WTC11 (cell line): ENCODE data around the gene NOXO1. TPM values are rescaled to one million over a fixed set of nuclear protein-coding genes. Genes with fewer than 3 reads are reported as not detected.

Experiments used
- ATF1 ChIP-seq: sonication (generic); formaldehyde crosslinking; IDR thresholded peaks from 2 replicates; pipeline ENCODE4 v1.8.1; 2023; ENCODE audit warnings: mild to moderate bottlenecking, moderate library complexity, missing genetic modification reagents
- GABPB1 ChIP-seq: sonication (generic); formaldehyde crosslinking; IDR thresholded peaks from 2 replicates; pipeline ENCODE4 v1.8.1; 2023; ENCODE audit warnings: mild to moderate bottlenecking, missing genetic modification reagents
- KAT7 ChIP-seq: sonication (generic); formaldehyde crosslinking; IDR thresholded peaks from 2 replicates; pipeline ENCODE4 v1.8.1; 2023; ENCODE audit warnings: missing genetic modification reagents, mild to moderate bottlenecking, borderline replicate concordance
- NFE2L1 ChIP-seq: sonication (generic); formaldehyde crosslinking; IDR thresholded peaks from 2 replicates; pipeline ENCODE4 v1.8.1; 2023; ENCODE audit warnings: missing genetic modification reagents
- NR1H2 ChIP-seq: sonication (generic); formaldehyde crosslinking; IDR thresholded peaks from 2 replicates; pipeline ENCODE4 v1.9.0; 2021; ENCODE audit warnings: mild to moderate bottlenecking, moderate library complexity, missing genetic modification reagents
- NR3C1 ChIP-seq: sonication (generic); formaldehyde crosslinking; conservative IDR thresholded peaks from 2 replicates; pipeline ENCODE4 v1.8.1; 2023; ENCODE audit warnings: low read depth, mild to moderate bottlenecking, missing genetic modification reagents
- OVOL2 ChIP-seq: fragments of 250-450 bp; sonication (Bioruptor Pico); IDR thresholded peaks from 2 replicates; pipeline ENCODE4 v1.9.0; 2021; ENCODE audit warnings: mild to moderate bottlenecking, borderline replicate concordance
- RELA ChIP-seq: sonication (generic); formaldehyde crosslinking; IDR thresholded peaks from 2 replicates; pipeline ENCODE4 v1.8.1; 2022; ENCODE audit warnings: missing genetic modification reagents, mild to moderate bottlenecking, borderline replicate concordance
- RORB ChIP-seq: fragments of 250-450 bp; sonication (Bioruptor Pico); IDR thresholded peaks from 2 replicates; pipeline ENCODE4 v1.9.0; 2021; ENCODE audit warnings: mild to moderate bottlenecking
- SMAD4 ChIP-seq: sonication (generic); formaldehyde crosslinking; IDR thresholded peaks from 2 replicates; pipeline ENCODE4 v1.8.0; 2022; ENCODE audit warnings: mild to moderate bottlenecking, missing genetic modification reagents
- SP1 ChIP-seq: sonication (generic); formaldehyde crosslinking; conservative IDR thresholded peaks from 2 replicates; pipeline ENCODE4 v1.8.1; 2022; ENCODE audit warnings: missing genetic modification reagents
- TEAD1 ChIP-seq: sonication (generic); formaldehyde crosslinking; IDR thresholded peaks from 2 replicates; pipeline ENCODE4 v1.8.0; 2022; ENCODE audit warnings: mild to moderate bottlenecking, missing genetic modification reagents
- ZNF121 ChIP-seq: sonication (generic); formaldehyde crosslinking; IDR thresholded peaks from 2 replicates; pipeline ENCODE4 v1.8.0; 2023; ENCODE audit warnings: missing genetic modification reagents
- ZNF219 ChIP-seq: sonication (generic); formaldehyde crosslinking; IDR thresholded peaks from 2 replicates; pipeline ENCODE4 v1.8.0; 2023; ENCODE audit warnings: missing genetic modification reagents, mild to moderate bottlenecking, borderline replicate concordance
- ZNF396 ChIP-seq: fragments of 250-450 bp; sonication (Bioruptor Pico); IDR thresholded peaks from 2 replicates; pipeline ENCODE4 v1.8.0; 2021; ENCODE audit warnings: mild to moderate bottlenecking, moderate library complexity, borderline replicate concordance
- ZNF416 ChIP-seq: fragments of 250-450 bp; sonication (Bioruptor Pico); IDR thresholded peaks from 2 replicates; pipeline ENCODE4 v1.9.0; 2021; ENCODE audit warnings: mild to moderate bottlenecking, inconsistent platforms
- total RNA-seq: library from RNA; stranded (reverse); gene quantifications from 3 replicates; pipeline ENCODE4 v1.2.3, GENCODE V29; 2021
- TF ChIP-seq, protein P1 (sequence below): sonication (generic); formaldehyde crosslinking; IDR thresholded peaks from 2 replicates; pipeline ENCODE4 v1.8.1; 2023; ENCODE audit warnings: mild to moderate bottlenecking, missing genetic modification reagents
- TF ChIP-seq, protein P2 (sequence below): sonication (generic); formaldehyde crosslinking; IDR thresholded peaks from 2 replicates; pipeline ENCODE4 v1.8.1; 2023; ENCODE audit warnings: mild to moderate bottlenecking, moderate library complexity, missing genetic modification reagents
- TF ChIP-seq, protein P3 (sequence below): sonication (generic); formaldehyde crosslinking; IDR thresholded peaks from 2 replicates; pipeline ENCODE4 v1.8.1; 2022; ENCODE audit warnings: mild to moderate bottlenecking, moderate library complexity, missing genetic modification reagents
- TF ChIP-seq, protein P4 (sequence below): sonication (generic); formaldehyde crosslinking; IDR thresholded peaks from 2 replicates; pipeline ENCODE4 v1.8.0; 2022; ENCODE audit warnings: mild to moderate bottlenecking, missing genetic modification reagents
- TF ChIP-seq, protein P5 (sequence below): fragments of 250-450 bp; sonication (Bioruptor Pico); IDR thresholded peaks from 2 replicates; pipeline ENCODE4 v1.9.0; 2021; ENCODE audit warnings: moderate library complexity, mild to moderate bottlenecking, inconsistent platforms, borderline replicate concordance
- TF ChIP-seq, protein P6 (sequence below): sonication (generic); formaldehyde crosslinking; IDR thresholded peaks from 2 replicates; pipeline ENCODE4 v1.8.1; 2023; ENCODE audit warnings: mild to moderate bottlenecking, missing genetic modification reagents, moderate library complexity
- TF ChIP-seq, protein P7 (sequence below): fragments of 250-450 bp; sonication (Bioruptor Pico); conservative IDR thresholded peaks from 2 replicates; pipeline ENCODE4 v1.9.0; 2021; ENCODE audit warnings: mild to moderate bottlenecking
- TF ChIP-seq, protein P8 (sequence below): sonication (generic); formaldehyde crosslinking; IDR thresholded peaks from 2 replicates; pipeline ENCODE4 v1.8.0; 2022; ENCODE audit warnings: mild to moderate bottlenecking, missing genetic modification reagents

The NOXO1 gene
- total RNA-seq, 1 experiment from 2014 or later = 5.7 TPM

DNA sequence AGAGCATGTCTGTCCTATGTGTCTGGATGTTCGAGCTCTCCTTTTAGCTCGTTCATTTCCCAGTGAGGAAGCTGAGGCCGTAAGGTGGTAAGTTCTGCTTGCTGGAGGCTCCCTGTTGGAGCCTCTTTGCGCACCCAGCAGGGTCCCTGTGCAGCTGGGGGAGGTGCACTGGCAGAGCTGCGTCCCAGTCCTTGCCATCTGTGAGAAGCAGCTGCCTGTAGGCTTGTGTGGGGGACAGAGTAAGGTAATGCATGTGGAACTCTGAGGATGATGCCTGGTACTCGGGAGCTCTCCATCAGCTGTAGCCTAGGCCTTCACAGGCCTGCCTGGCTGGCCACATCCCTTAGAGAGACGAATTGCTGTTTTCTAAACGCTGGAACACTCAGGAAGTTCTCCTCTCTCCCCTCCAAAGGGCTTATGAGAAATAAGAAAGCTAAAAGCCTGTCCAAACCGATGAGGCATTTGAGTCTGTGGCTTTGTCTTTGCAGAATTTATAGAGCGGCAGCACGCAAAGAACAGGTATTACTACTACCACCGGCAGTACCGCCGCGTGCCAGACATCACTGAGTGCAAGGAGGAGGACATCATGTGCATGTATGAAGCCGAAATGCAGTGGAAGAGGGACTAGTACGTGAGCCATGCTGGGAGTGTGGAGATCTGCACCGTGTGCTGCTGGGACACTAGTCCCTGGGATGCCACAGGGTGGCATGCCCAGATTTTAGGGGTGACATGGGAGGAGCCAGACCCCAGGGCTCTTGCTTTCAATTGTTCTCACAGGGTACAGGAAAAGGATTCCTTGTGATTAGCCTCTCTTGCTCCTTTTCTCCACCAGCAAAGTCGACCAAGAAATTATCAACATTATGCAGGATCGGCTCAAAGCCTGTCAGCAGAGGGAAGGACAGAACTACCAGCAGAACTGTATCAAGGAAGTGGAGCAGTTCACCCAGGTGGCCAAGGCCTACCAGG lies 20.3 kb downstream of the NOXO1 start (continued):
- TF ChIP-seq NFE2L1 (no peak), GABPB1 (no peak), ATF1 (CRISPR knock-in tag) (peak; percentile 76; the same call in 1 of the 2 replicates), OVOL2 (no peak), TEAD1 (peak; percentile 48), NR1H2 (no peak), ZNF121 (CRISPR knock-in tag) (no peak), SMAD4 (CRISPR knock-in tag) (peak; percentile 67; the same call in 1 of the 2 replicates), RORB (CRISPR knock-in tag) (no peak), NR3C1 (no peak), KAT7 (CRISPR knock-in tag) (0 out of 2 replicates have a peak, but pooled peaks have one; percentile 70), ZNF219 (no peak), SP1 (CRISPR knock-in tag) (0 out of 2 replicates have a peak, but pooled peaks have one; percentile 25), ZNF396 (CRISPR knock-in tag) (no peak), RELA (CRISPR knock-in tag) (no peak), ZNF416 (CRISPR knock-in tag) (peak; percentile 97)
- TF ChIP-seq, protein P1, sequence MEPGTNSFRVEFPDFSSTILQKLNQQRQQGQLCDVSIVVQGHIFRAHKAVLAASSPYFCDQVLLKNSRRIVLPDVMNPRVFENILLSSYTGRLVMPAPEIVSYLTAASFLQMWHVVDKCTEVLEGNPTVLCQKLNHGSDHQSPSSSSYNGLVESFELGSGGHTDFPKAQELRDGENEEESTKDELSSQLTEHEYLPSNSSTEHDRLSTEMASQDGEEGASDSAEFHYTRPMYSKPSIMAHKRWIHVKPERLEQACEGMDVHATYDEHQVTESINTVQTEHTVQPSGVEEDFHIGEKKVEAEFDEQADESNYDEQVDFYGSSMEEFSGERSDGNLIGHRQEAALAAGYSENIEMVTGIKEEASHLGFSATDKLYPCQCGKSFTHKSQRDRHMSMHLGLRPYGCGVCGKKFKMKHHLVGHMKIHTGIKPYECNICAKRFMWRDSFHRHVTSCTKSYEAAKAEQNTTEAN (CRISPR knock-in tag) = no peak
- TF ChIP-seq, protein P2, sequence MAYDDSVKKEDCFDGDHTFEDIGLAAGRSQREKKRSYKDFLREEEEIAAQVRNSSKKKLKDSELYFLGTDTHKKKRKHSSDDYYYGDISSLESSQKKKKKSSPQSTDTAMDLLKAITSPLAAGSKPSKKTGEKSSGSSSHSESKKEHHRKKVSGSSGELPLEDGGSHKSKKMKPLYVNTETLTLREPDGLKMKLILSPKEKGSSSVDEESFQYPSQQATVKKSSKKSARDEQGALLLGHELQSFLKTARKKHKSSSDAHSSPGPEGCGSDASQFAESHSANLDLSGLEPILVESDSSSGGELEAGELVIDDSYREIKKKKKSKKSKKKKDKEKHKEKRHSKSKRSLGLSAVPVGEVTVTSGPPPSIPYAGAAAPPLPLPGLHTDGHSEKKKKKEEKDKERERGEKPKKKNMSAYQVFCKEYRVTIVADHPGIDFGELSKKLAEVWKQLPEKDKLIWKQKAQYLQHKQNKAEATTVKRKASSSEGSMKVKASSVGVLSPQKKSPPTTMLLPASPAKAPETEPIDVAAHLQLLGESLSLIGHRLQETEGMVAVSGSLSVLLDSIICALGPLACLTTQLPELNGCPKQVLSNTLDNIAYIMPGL (CRISPR knock-in tag) = no peak
- TF ChIP-seq, protein P3, sequence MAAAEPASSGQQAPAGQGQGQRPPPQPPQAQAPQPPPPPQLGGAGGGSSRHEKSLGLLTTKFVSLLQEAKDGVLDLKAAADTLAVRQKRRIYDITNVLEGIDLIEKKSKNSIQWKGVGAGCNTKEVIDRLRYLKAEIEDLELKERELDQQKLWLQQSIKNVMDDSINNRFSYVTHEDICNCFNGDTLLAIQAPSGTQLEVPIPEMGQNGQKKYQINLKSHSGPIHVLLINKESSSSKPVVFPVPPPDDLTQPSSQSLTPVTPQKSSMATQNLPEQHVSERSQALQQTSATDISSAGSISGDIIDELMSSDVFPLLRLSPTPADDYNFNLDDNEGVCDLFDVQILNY = no peak
- TF ChIP-seq, protein P4, sequence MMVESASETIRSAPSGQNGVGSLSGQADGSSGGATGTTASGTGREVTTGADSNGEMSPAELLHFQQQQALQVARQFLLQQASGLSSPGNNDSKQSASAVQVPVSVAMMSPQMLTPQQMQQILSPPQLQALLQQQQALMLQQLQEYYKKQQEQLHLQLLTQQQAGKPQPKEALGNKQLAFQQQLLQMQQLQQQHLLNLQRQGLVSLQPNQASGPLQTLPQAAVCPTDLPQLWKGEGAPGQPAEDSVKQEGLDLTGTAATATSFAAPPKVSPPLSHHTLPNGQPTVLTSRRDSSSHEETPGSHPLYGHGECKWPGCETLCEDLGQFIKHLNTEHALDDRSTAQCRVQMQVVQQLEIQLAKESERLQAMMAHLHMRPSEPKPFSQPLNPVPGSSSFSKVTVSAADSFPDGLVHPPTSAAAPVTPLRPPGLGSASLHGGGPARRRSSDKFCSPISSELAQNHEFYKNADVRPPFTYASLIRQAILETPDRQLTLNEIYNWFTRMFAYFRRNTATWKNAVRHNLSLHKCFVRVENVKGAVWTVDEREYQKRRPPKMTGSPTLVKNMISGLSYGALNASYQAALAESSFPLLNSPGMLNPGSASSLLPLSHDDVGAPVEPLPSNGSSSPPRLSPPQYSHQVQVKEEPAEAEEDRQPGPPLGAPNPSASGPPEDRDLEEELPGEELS (CRISPR knock-in tag) = no peak
- TF ChIP-seq, protein P5, sequence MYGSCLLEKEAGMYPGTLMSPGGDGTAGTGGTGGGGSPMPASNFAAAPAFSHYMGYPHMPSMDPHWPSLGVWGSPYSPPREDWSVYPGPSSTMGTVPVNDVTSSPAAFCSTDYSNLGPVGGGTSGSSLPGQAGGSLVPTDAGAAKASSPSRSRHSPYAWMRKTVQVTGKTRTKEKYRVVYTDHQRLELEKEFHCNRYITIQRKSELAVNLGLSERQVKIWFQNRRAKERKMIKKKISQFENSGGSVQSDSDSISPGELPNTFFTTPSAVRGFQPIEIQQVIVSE (CRISPR knock-in tag) = no peak
- TF ChIP-seq, protein P6, sequence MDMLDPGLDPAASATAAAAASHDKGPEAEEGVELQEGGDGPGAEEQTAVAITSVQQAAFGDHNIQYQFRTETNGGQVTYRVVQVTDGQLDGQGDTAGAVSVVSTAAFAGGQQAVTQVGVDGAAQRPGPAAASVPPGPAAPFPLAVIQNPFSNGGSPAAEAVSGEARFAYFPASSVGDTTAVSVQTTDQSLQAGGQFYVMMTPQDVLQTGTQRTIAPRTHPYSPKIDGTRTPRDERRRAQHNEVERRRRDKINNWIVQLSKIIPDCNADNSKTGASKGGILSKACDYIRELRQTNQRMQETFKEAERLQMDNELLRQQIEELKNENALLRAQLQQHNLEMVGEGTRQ (CRISPR knock-in tag) = no peak
- TF ChIP-seq, protein P7, sequence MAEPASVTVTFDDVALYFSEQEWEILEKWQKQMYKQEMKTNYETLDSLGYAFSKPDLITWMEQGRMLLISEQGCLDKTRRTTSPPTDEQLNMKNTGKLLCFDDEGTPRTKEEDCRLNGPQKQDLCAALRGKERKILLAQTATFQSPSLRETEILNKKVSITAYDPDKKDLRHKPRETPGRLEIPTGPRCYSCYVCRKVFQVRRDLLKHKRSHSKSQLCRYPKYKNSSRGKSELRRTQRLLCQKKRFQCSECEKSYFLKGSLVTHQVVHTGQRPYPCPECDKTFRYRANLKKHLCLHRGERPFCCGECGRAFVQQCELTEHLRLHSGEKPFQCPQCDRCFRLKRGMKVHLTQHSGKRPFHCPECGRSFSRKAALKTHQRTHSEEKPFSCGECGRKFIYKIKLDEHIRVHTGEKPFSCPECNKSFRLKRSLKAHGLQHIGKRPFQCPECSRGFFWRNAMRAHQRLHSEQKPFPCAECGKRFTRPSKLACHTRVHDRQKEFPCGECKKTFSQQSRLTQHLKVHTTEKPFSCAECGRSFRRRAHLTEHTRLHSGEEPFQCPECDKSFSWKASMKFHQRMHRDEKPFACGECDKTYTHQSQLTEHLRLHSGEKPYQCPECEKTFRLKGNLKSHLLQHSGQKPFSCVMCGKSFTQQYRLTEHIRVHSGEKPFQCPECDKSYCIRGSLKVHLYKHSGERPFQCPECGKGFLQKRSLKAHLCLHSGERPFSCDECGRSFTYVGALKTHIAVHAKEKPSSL (CRISPR knock-in tag) = peak; percentile 90
- TF ChIP-seq, protein P8, sequence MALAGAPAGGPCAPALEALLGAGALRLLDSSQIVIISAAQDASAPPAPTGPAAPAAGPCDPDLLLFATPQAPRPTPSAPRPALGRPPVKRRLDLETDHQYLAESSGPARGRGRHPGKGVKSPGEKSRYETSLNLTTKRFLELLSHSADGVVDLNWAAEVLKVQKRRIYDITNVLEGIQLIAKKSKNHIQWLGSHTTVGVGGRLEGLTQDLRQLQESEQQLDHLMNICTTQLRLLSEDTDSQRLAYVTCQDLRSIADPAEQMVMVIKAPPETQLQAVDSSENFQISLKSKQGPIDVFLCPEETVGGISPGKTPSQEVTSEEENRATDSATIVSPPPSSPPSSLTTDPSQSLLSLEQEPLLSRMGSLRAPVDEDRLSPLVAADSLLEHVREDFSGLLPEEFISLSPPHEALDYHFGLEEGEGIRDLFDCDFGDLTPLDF (CRISPR knock-in tag) = no peak
